Stimulated activated CD8-positive, alpha-beta memory T cell treated with anti-CD3 and anti-CD28 coated beads, Interleukin-4, amount 100 ng/mL, for 1 hour (primary cell): ENCODE measurements around the gene ASCC3.

Experiments
- DNase-seq, 2 donors: peaks; one replicate each; pipeline ENCODE4 v3.0.0-alpha.2; 2020; ENCODE audit warnings: low read depth in 2 of 2, low spot score in 1 of 2

The ASCC3 gene

DNA sequence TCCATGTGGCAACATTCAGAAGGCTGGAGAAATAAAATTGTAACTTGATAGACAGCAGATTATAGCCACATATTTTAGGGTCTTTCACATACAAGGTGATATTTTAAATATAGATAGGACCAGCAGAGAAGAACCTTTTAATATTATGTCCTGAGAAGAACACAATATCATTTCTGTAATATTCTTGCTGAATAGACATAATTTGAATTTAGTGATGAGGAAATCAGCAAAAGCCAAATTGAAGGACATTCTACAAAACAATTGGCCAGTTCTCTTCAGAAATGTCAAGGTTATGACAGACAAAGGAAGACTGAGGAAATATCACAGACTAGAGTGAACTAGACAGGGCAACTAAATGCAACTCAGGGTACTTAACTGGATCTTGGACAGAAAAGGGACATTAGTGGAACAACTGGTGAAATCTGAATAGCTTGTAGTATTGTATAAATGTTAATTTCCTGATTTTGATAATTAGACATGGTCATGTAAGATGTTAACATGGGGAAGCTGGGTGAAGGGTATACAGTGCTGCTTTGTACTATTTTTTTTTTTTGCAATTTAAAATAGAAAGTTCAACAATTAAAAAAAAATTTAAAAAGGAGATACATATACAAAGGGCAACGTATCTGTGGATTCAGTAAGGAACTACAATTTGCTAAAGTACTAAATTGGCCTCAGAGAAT is 281.9 kb downstream of the ASCC3 start:
- no peak for DNase-seq

DNA sequence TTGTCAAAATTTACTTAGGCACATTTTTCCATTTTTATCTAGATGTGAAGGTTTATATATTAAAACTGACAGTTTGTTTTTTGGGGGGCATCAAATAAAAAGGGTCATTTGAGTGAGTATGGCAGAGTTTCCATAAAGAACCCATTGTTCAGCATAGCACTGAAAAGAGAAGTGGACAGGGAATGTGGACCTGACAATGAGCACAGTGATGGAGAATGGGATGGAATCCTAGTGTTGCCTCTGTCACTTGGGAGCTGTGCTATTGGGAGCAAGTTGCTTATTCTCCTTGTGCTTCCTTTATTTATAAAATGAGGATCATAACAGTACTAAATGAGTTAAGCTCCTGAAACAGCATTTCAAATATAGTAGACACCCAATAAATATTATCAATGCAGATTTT is 285.7 kb downstream of the ASCC3 start:
- DNase-seq = no peak

GRCh38 chr6:100593522-100593921 is 287.6 kb downstream of the ASCC3 start:
- no peak for DNase-seq

GRCh38 chr6:100592929-100593328 is 288.2 kb downstream of the ASCC3 start:
- no peak for DNase-seq

GRCh38 chr6:100577425-100577824 is 303.7 kb downstream of the ASCC3 start:
- DNase-seq = no peak

- no peak for DNase-seq
These were observed 305.2 kb downstream of the ASCC3 start for GRCh38 chr6:100575921-100576320.

- DNase-seq = no peak
These were observed 306.3 kb downstream of the ASCC3 start for GRCh38 chr6:100574836-100575235.

DNA sequence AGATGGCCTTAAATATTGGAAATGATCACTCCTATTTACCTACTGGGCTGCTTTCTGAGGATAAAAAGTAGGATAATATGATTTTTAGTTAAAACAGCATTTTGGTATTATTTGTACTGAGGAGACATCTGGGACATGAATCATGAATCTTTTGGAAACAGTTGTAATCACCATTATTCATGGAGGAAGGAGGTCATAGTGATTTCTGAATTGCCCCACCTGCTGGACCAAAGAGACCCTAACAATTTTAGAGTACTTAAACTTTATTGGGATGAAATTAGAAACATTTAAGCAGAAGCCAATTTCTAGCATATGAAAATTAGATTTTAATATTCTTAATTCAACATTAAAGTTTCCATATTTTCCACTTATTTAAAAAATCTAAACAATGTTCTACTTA is 308.0 kb downstream of the ASCC3 start:
- DNase-seq = no peak

- no peak for DNase-seq
These were observed 312.9 kb downstream of the ASCC3 start for GRCh38 chr6:100568255-100568654.

GRCh38 chr6:100566563-100566962 is 314.6 kb downstream of the ASCC3 start:
- no peak for DNase-seq

DNA sequence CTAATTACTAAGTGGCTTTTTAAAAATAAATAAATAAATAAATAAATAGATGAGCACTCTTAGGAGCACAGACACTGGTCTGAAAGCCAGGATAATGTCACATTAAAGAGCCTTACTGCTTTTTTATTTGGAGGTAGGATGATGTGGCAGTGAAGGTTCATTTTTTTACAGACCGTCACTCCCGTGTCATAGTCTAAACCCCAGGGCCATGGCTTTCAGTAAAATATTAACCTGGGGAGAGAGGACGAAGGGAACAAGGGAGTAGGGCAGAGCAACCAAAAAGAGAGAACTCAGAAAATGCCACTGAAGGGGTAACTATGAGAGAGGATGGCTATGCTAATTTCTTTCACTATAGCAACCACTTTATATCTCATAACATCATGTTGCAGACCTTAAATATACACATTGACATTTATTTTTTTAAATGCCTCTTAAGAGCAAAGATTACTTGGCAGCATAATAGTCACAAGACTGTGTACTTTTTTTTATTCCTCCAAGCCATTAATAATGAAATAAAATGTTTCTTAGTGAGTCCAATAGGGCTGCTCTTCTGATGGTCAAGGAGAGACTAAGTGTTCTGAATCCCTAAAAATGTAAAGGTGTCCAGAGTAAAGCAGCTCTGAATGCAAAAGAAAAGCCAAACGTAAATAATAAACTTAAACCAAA is 315.6 kb downstream of the ASCC3 start:
- DNase-seq = no peak

DNA sequence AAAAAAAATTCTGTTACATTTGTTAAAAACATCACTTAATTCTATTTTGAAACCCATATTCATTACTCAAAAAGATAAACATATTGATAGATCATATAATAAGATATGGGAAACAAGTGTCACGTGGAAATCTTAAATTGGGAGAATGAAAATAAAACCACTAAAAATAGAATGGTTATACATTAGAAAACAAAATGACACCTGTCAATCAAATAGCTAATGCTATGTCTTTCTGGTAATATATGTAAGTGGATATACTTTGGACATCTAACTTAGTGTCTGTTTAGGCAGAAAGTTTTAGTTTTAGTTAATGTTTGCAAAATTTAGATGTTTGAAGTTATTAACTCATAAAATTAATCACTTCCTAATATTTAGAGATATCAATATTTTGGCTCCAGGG is 321.3 kb downstream of the ASCC3 start:
- DNase-seq = no peak

GRCh38 chr6:100554228-100554627 is 326.9 kb downstream of the ASCC3 start:
- no peak for DNase-seq

- DNase-seq = no peak
These were observed 327.9 kb downstream of the ASCC3 start for GRCh38 chr6:100553243-100553642.

GRCh38 chr6:100549406-100550167 is 331.5 kb downstream of the ASCC3 start:
- no peak for DNase-seq

DNA sequence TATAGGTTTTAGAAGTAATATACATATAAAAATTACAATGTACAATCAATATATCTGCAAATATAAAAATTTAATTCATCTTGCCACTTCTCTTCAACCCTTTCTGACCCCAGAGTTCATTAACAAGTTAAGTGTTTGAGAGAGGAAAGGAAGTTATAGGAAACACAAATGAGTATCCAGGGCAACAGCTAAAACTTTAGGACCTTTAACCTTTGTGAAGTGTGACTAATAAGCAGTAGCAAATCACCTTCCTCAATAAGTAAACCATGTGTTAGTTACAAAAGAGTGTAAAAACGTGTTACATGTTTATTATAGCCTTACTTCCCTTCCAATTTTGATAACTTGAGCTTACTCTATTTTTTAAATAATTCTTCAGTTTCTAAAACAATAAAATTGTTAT is 343.0 kb downstream of the ASCC3 start:
- DNase-seq = no peak

DNA sequence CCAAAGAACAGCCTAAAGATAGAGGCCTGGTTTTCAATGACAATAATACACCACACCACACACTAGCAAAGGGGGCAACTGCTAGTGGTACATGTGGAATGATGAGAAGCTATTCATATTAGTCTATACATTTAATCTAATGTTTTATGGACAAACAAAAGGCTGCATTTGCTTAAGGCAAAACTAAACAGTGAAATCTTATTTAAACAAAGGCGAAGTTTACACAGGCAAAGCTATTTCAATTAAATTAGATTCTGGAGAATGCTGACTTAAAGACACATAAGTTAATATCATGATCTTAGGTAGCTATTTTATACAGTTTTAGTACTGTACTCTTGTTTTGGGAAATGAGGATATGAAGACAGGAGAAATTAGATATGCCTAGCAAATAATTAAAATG is 362.5 kb downstream of the ASCC3 start:
- no peak for DNase-seq

- DNase-seq = no peak
These were observed 363.5 kb downstream of the ASCC3 start for GRCh38 chr6:100517633-100518032.

DNA sequence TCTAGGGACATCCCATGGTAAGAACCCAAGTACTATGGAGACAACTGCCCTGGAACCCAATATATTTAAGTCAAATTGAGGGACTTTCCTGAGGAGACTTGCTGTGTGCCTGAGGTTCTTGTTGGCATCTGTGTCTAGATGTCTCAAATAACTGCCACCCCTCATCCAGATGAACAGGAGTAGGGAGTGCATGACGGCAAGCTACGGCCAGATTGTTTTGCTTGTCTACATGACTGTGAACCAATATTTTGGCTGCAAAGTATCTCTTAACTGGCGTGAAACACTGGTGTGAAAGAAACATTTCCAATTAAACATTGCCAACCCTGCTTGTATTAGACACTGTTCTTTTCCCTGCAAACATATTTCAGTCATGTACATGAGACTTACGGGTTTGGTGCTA is 364.0 kb downstream of the ASCC3 start:
- DNase-seq = no peak

GRCh38 chr6:100514660-100515059 is 366.5 kb downstream of the ASCC3 start:
- DNase-seq = no peak

DNA sequence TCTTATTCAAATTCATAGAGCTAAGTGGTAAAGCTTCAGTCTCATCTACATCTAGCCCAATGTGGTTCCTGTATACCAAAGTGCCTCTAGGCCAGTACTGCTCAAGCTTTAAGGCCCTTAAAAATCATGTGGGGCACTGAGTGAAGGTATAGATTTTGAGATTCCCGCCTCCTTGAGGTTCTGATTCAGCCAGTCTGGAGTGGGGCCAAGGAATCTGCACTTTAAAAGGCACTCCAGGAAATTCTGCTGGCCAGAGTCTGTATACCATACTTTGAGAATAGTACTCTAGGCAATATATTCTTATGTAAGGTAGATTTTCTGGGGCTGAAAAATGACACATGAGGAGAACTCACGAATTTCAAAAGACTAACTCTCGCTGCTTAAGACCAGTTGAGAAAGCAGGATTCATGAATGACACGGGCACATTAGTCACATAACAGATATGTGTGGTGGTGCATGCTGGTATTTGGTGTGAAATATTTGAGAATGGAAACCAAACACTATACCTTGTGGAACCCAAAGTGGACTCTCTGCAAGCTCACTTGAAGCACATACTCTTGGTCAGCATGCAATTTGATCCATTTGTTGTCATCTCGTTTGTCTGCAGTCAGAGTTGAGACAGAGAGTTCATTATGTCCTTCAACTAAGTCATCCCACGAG is 368.8 kb downstream of the ASCC3 start:
- DNase-seq = no peak

DNA sequence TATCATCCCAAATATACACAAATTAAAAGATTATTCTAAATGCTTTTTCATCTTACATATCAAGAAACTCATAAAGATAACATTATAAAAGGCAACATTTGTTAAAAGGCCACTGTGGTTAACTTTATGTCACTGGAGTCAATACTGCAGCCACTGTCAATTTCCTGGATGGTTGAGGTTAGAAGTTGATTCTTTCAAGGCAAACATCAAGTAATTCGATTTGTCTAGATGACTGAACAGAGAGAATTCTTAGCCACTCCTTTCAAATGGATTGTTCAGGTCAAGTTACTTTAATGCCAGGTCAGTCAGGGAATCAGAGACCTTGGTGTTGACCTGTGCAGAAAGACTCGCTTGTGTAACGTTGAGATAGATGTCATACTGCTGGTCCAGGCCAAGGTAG is 372.0 kb downstream of the ASCC3 start:
- DNase-seq = no peak
